Activated CD8-positive, alpha-beta T cell treated with anti-CD3 and anti-CD28 coated beads, Interleukin-2, amount 10 ng/mL, durations not matched to agents 7 days and 5 days (primary cell): ENCODE results near the gene R3HDML. TPM values are rescaled to one million over a fixed set of nuclear protein-coding genes. Genes with fewer than 3 reads are reported as not detected.
"Not testable (repeated sequence)": the region's sequence is repeated elsewhere in the genome, so short reads cannot be mapped to it uniquely, and the experiment has no call there.

Experiments
- ATAC-seq: fragments of 150-1000 bp; cut with Tn5 transposase; one replicate; pipeline ENCODE4 v1.10.0; 2021; ENCODE audit warnings: moderate library complexity
- CTCF ChIA-PET: fragments of 350-600 bp; sonication (Branson Sonifier 250); formaldehyde crosslinking; loops from one replicate; lab custom pipeline; 2021; ENCODE audit warnings: antibody characterized with exemption; lab: Charles Lee
- POLR2A ChIA-PET: fragments of 350-600 bp; sonication (Branson Sonifier 250); formaldehyde crosslinking; loops from one replicate; lab custom pipeline; 2021; ENCODE audit warnings: antibody characterized with exemption; lab: Charles Lee
- DNase-seq: peaks from one replicate; pipeline ENCODE4 v3.0.0-alpha.2; 2020
- H3K27ac Mint-ChIP-seq: one replicate; pipeline ENCODE4 v1.8.0; 2021; ENCODE audit warnings: mild to moderate bottlenecking, mixed read lengths
- H3K27me3 Mint-ChIP-seq: one replicate; pipeline ENCODE4 v1.8.0; 2021; ENCODE audit warnings: low read depth, mixed read lengths
- H3K36me3 Mint-ChIP-seq: one replicate; pipeline ENCODE4 v1.8.0; 2021; ENCODE audit warnings: low read depth, mixed read lengths
- H3K4me1 Mint-ChIP-seq: one replicate; pipeline ENCODE4 v1.8.0; 2021; ENCODE audit warnings: low read depth, mixed read lengths
- H3K4me3 Mint-ChIP-seq: one replicate; pipeline ENCODE4 v1.8.0; 2021; ENCODE audit warnings: mild to moderate bottlenecking, mixed read lengths
- H3K9me3 Mint-ChIP-seq: one replicate; pipeline ENCODE4 v1.8.0; 2022; ENCODE audit warnings: mixed read lengths; ENCODE audit not compliant: insufficient read depth
- total RNA-seq, 2 experiments: library from RNA; stranded (reverse); gene quantifications; one replicate each; pipeline ENCODE4 v1.2.3, GENCODE V29; 2021

R3HDML gene
- total RNA-seq, result not detected

DNA sequence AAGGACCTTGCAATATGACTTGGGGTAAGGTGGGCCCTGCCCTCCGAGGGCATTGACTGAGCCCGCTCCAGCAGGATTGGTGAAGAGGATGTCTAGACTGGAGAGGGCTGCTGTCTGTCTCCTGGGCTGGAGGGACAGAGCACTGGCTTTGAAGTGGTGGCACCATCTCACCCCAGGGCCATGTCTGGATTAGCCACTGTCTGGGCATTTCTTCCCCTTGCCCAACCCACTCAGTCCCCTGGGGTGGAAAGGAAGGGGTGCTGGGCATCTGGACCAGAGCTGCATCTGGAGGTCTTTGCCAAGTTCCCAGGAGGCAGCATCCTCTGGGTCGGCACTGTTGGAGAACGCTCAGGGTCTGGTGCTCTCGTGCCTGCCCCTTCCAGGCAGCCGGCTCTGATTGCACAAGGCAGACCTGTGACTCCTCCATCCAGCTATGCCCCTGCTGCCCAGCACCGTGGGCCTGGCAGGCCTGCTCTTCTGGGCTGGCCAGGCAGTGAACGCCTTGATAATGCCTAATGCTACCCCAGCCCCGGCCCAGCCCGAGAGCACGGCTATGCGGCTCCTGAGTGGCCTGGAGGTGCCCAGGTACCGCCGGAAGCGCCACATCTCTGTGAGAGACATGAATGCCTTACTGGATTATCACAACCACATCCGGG is at the start of gene R3HDML:
Gene R3HDML, plus strand, starts transcription at position 319 of the 656 bp plus-strand sequence. Its CDS starts 115 bp downstream, at position 434.
- peaks cover 4% of the 10 kb centered on the region for H3K27me3 Mint-ChIP-seq
- ChIA-PET POLR2A (no interaction called here), CTCF (no interaction called here)
- DNase-seq (no peak), ATAC-seq (no peak)
- H3K9me3 Mint-ChIP-seq, result no peaks in the 10 kb centered on the region
- H3K36me3 Mint-ChIP-seq, result no peaks in the 10 kb centered on the region
- no peaks in the 10 kb centered on the region for H3K4me1 Mint-ChIP-seq
- H3K27ac Mint-ChIP-seq, result no peak within 1 kb of the TSS
- no peak within 1 kb of the TSS for H3K4me3 Mint-ChIP-seq

GRCh38 chr20:44287272-44288097 is 49.4 kb upstream of the R3HDML start:
- ChIA-PET CTCF (interaction anchor here (0.8 to 2.5 kb wide), 3 partner anchors 12 to 70 kb away, joined by 3 to 17 read pairs (median 3); no protein-coding TSS in a partner anchor), POLR2A (no interaction called here)
- Mint-ChIP-seq H3K4me1 (no peaks in the 10 kb centered on the region), H3K4me3 (no peak overlapping the region), H3K9me3 (no peaks in the 10 kb centered on the region), H3K27ac (no peak overlapping the region), H3K36me3 (no peaks in the 10 kb centered on the region), H3K27me3 (no peaks in the 10 kb centered on the region)
- DNase-seq, result no peak
- ATAC-seq, result no peak

GRCh38 chr20:44288252-44288651 is 48.6 kb upstream of the R3HDML start:
- no peaks in the 10 kb centered on the region for H3K4me1 Mint-ChIP-seq
- H3K9me3 Mint-ChIP-seq, result no peaks in the 10 kb centered on the region
- H3K36me3 Mint-ChIP-seq, result no peaks in the 10 kb centered on the region
- DNase-seq, result peak; percentile 36
- POLR2A ChIA-PET, result no interaction called here
- CTCF ChIA-PET, result interaction anchor here (0.8 to 1.2 kb wide), 2 partner anchors 13 to 14 kb away, joined by 3 read pairs; no protein-coding TSS in a partner anchor
- H3K4me3 Mint-ChIP-seq, result no peak overlapping the region
- ATAC-seq, result peak; percentile 36
- H3K27ac Mint-ChIP-seq, result no peak overlapping the region
- no peaks in the 10 kb centered on the region for H3K27me3 Mint-ChIP-seq

DNA sequence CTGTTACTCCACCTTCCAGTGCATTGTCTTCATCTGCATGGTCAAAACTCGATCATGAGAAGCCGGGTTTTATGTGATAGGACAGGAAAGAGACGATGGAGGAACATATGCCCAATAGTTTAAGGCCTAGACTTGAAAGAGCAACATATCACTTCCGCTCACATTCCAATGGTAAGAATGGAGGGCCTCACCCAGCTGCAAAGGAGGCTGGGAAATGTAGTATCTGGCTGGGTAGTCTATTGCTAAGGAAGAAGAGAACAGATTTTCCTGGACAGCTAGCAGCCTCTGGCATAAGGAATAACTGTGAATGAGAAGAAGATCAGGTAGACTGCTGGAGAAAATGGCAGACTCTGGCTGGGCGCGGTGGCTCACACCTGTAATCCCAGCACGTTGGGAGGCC is 45.1 kb upstream of the R3HDML start:
- ATAC-seq (no peak), DNase-seq (no peak)
- H3K9me3 Mint-ChIP-seq, result no peaks in the 10 kb centered on the region
- no peak overlapping the region for H3K4me3 Mint-ChIP-seq
- no peaks in the 10 kb centered on the region for H3K27me3 Mint-ChIP-seq
- ChIA-PET POLR2A (no interaction called here), CTCF (no interaction called here)
- no peaks in the 10 kb centered on the region for H3K4me1 Mint-ChIP-seq
- no peaks in the 10 kb centered on the region for H3K36me3 Mint-ChIP-seq
- H3K27ac Mint-ChIP-seq, result no peak overlapping the region

DNA sequence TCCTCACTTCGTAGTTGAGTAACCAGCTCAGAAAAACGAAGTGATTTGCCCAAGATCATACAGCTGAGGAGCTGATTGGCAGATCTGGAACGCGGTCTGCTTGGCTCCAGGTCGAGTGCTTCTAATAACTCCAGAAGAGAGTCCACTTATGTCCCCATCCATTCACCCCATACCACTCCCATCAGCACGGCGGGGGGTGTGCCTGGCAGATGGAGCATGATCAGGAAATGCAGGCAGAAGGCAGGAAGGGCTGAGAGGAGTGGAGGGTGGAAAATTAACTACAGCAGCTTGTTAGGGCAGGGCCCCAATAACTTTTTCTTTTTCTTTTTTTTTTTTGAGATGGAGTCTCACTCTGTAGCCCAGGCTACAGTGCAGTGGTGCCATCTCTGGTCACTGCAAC is 40.8 kb upstream of the R3HDML start:
- Mint-ChIP-seq H3K4me1 (no peaks in the 10 kb centered on the region), H3K27me3 (no peaks in the 10 kb centered on the region), H3K9me3 (no peaks in the 10 kb centered on the region), H3K27ac (no peak overlapping the region), H3K4me3 (no peak overlapping the region), H3K36me3 (no peaks in the 10 kb centered on the region)
- ATAC-seq, result no peak
- DNase-seq, result no peak
- POLR2A ChIA-PET, result no interaction called here
- CTCF ChIA-PET, result no interaction called here

GRCh38 chr20:44297721-44298120 is 39.1 kb upstream of the R3HDML start:
- Mint-ChIP-seq H3K9me3 (no peaks in the 10 kb centered on the region), H3K27ac (no peak overlapping the region), H3K27me3 (no peaks in the 10 kb centered on the region), H3K36me3 (no peaks in the 10 kb centered on the region), H3K4me3 (no peak overlapping the region), H3K4me1 (no peaks in the 10 kb centered on the region)
- ChIA-PET POLR2A (no interaction called here), CTCF (interaction anchor here (1.0 kb wide), 1 partner anchor 13 kb away, joined by 5 read pairs; the partner anchor contains the start of gene FITM2)
- DNase-seq, result no peak
- no peak for ATAC-seq

GRCh38 chr20:44299011-44299535 is 37.8 kb upstream of the R3HDML start:
- POLR2A ChIA-PET, H3K9me3 Mint-ChIP-seq, DNase-seq, H3K4me1 Mint-ChIP-seq, H3K36me3 Mint-ChIP-seq, H3K4me3 Mint-ChIP-seq, H3K27ac Mint-ChIP-seq, ATAC-seq, H3K27me3 Mint-ChIP-seq: not testable (repeated sequence)
- CTCF ChIA-PET, result interaction anchor here (1.0 to 2.5 kb wide), 3 partner anchors 9 to 12 kb away, joined by 3 to 14 read pairs (median 5); partner anchors contain the start of gene FITM2

GRCh38 chr20:44301285-44301684 is 35.6 kb upstream of the R3HDML start:
- CTCF ChIA-PET, result interaction anchor here (1.1 to 2.5 kb wide), 3 partner anchors 10 to 84 kb away, joined by 3 to 14 read pairs (median 6); partner anchors contain the start of gene FITM2
- DNase-seq (no peak), ATAC-seq (no peak)
- Mint-ChIP-seq H3K4me1 (no peaks in the 10 kb centered on the region), H3K27me3 (no peaks in the 10 kb centered on the region), H3K4me3 (no peak overlapping the region), H3K9me3 (no peaks in the 10 kb centered on the region), H3K36me3 (no peaks in the 10 kb centered on the region), H3K27ac (no peak overlapping the region)
- POLR2A ChIA-PET, result no interaction called here

GRCh38 chr20:44302026-44302669 is 34.7 kb upstream of the R3HDML start:
- no peak overlapping the region for H3K4me3 Mint-ChIP-seq
- no peaks in the 10 kb centered on the region for H3K36me3 Mint-ChIP-seq
- H3K4me1 Mint-ChIP-seq, result no peaks in the 10 kb centered on the region
- no peaks in the 10 kb centered on the region for H3K27me3 Mint-ChIP-seq
- no peak for DNase-seq
- no peaks in the 10 kb centered on the region for H3K9me3 Mint-ChIP-seq
- ChIA-PET CTCF (interaction anchor here (1.1 to 1.7 kb wide), 2 partner anchors 15 to 85 kb away, joined by 3 to 6 read pairs; no protein-coding TSS in a partner anchor), POLR2A (no interaction called here)
- H3K27ac Mint-ChIP-seq, result no peak overlapping the region
- ATAC-seq, result no peak

GRCh38 chr20:44302736-44303135 is 34.1 kb upstream of the R3HDML start:
- Mint-ChIP-seq H3K4me1 (no peaks in the 10 kb centered on the region), H3K4me3 (no peak overlapping the region), H3K9me3 (no peaks in the 10 kb centered on the region), H3K27ac (no peak overlapping the region), H3K27me3 (no peaks in the 10 kb centered on the region), H3K36me3 (no peaks in the 10 kb centered on the region)
- DNase-seq (no peak), ATAC-seq (no peak)
- ChIA-PET POLR2A (no interaction called here), CTCF (interaction anchor here (1.1 to 1.7 kb wide), 2 partner anchors 15 to 85 kb away, joined by 3 to 6 read pairs; no protein-coding TSS in a partner anchor)

- ATAC-seq, result no peak
- ChIA-PET POLR2A (no interaction called here), CTCF (no interaction called here)
- DNase-seq, result no peak
- Mint-ChIP-seq H3K27ac (no peak overlapping the region), H3K9me3 (no peaks in the 10 kb centered on the region), H3K4me3 (no peak overlapping the region), H3K27me3 (no peaks in the 10 kb centered on the region), H3K36me3 (no peaks in the 10 kb centered on the region), H3K4me1 (peaks cover 2% of the 10 kb centered on the region)
These were observed 32.5 kb upstream of the R3HDML start for GRCh38 chr20:44304383-44304782.
